Midbrain (tissue), 1 donor: ENCODE data around the gene TXLNG.
"Not testable (repeated sequence)": the region's sequence is repeated elsewhere in the genome, so short reads cannot be mapped to it uniquely, and the experiment has no call there.

Experiments
- DNase-seq: peaks from one replicate; lab custom pipeline; 2025; lab: John Stamatoyannopoulos, UW

Gene TXLNG

GRCh38 chrX:16786139-16786790 lies at the start of gene TXLNG:
Gene TXLNG (plus strand): TSS chrX:16786466. CDS start chrX:16786488, 22 bp downstream.
- peak; percentile 100 for DNase-seq

- DNase-seq, result no peak
Observed at GRCh38 chrX:16737024-16737423, 49.2 kb upstream of the TXLNG start.

GRCh38 chrX:16739574-16739973 lies 46.7 kb upstream of the TXLNG start:
- no peak for DNase-seq

GRCh38 chrX:16743604-16744325 lies 42.5 kb upstream of the TXLNG start:
- no peak for DNase-seq

- no peak for DNase-seq
Observed at GRCh38 chrX:16745102-16745501, 41.2 kb upstream of the TXLNG start.

- DNase-seq, result no peak
Observed at GRCh38 chrX:16745659-16746058, 40.6 kb upstream of the TXLNG start.

- DNase-seq, result no peak
Observed at GRCh38 chrX:16748425-16748824, 37.8 kb upstream of the TXLNG start.

- DNase-seq, result no peak
Observed at GRCh38 chrX:16750136-16750535, 36.1 kb upstream of the TXLNG start.

GRCh38 chrX:16754019-16754418 lies 32.2 kb upstream of the TXLNG start:
- no peak for DNase-seq

- no peak for DNase-seq
Observed at GRCh38 chrX:16756724-16757123, 29.5 kb upstream of the TXLNG start.

- DNase-seq, result not testable (repeated sequence)
Observed at GRCh38 chrX:16761500-16761899, 24.8 kb upstream of the TXLNG start.

GRCh38 chrX:16762579-16762978 lies 23.7 kb upstream of the TXLNG start:
- no peak for DNase-seq

- DNase-seq, result no peak
Observed at GRCh38 chrX:16765594-16765993, 20.7 kb upstream of the TXLNG start.

GRCh38 chrX:16770970-16771482 lies 15.2 kb upstream of the TXLNG start:
- DNase-seq, result no peak

- no peak for DNase-seq
Observed at GRCh38 chrX:16771483-16772398, 14.5 kb upstream of the TXLNG start.

- DNase-seq, result no peak
Observed at GRCh38 chrX:16772460-16772859, 13.8 kb upstream of the TXLNG start.

- no peak for DNase-seq
Observed at GRCh38 chrX:16774746-16775145, 11.5 kb upstream of the TXLNG start.

GRCh38 chrX:16778545-16778944 lies 7.7 kb upstream of the TXLNG start:
- DNase-seq, result no peak

GRCh38 chrX:16778993-16779392 lies 7.3 kb upstream of the TXLNG start:
- DNase-seq, result no peak

GRCh38 chrX:16779815-16780214 lies 6.5 kb upstream of the TXLNG start:
- not testable (repeated sequence) for DNase-seq

- DNase-seq, result no peak
Observed at GRCh38 chrX:16783452-16783851, 2.8 kb upstream of the TXLNG start.

- DNase-seq, result not testable (repeated sequence)
Observed at GRCh38 chrX:16784440-16784839, 1.8 kb upstream of the TXLNG start.
